HG03103 (cell line): Measurements from ENCODE around the gene STYK1.
"Not testable (repeated sequence)": the region's sequence is repeated elsewhere in the genome, so short reads cannot be mapped to it uniquely, and the experiment has no call there.

ENCODE experiments used
- ATAC-seq: cut with Tn5 transposase; IDR thresholded peaks from one replicate; pipeline ENCODE4 v1.9.1; 2021; ENCODE audit warnings: low read depth; ENCODE audit not compliant: unreplicated experiment

Gene STYK1

DNA sequence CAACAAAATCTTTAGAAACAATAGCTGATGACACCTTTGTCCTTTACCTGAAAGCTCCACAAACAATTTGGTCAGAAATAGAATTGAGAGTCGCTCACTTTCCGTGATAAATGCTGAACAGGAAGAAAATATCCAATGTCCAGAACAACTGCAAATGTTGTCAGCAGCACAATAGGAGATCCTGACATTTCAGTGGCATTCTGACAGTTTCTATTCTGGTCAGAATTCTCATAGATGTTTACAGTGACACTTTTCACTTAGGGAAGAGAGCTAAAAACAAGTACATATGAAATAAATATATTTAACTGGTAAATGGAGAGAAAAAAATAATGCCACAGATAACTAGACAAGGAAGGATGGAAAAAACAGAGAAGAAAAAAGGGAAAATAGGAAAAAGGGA lies 99.5 kb downstream of the STYK1 start:
- no peak for ATAC-seq

DNA sequence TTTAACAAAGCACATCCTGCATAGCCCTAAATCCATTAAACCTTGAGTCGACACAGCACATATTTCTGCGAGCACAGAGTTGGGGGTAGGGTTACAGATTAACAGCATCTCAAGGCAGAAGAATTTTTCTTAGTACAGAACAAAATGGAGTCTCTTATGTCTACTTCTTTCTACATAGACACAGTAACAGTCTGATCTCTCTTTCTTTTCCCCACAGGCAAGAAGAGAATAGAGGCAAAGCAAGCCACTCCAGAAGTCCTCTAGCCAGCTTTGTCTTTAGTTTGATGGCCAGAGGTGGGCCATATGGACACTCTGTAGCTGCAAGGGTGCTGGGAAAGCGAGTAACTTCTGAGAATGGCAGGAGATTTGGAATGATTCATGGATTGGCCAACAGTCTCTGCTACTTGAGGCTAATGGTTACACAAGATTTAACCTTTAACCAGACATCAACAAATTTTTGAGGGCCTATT lies 101.8 kb downstream of the STYK1 start:
- ATAC-seq: not testable (repeated sequence)

DNA sequence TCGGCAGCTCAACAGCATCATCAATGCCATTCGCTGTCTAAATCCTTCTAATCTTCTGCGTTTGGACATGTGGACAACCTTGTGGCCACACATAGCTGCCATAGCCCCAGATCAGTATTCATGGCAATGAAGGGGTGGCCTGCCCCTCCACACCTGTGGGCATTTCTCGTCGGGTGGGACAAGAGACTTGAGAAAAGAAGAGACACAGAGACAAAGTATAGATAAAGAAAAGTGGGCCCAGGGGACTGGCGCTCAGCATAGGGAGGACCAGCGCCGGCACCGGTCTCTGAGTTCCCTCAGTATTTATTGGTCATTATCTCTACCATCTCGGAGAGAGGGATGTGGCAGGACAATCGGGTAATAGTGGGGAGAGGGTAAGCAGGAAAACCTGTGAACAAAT lies 102.7 kb downstream of the STYK1 start:
- no peak for ATAC-seq
